Adrenal gland (tissue), 12 donors: ENCODE data around the gene PPP2R5D. TPM values are rescaled to one million over a fixed set of nuclear protein-coding genes. Genes with fewer than 3 reads are reported as not detected.

Source experiments
- DNase-seq, 7 donors: peaks; one replicate each; pipeline ENCODE4 v3.0.0-alpha.2; 2019 to 2020
- H3K27ac ChIP-seq, 5 donors: fragments of 200-600 bp; sonication (generic) in 4 of 5; 1 replicate in 3 of 5; 2 replicates in 2 of 5; pipeline versions ENCODE4 v1.5.1 to v1.8.0; 2016 to 2020; ENCODE audit warnings: mild to moderate bottlenecking in 1 of 5
- H3K27me3 ChIP-seq: fragments of 200-600 bp; 2 replicates; pipeline ENCODE4 v1.8.0; 2021
- H3K36me3 ChIP-seq, 2 donors: fragments of 200-600 bp; replicated peaks in 1 of 2; 1 replicate in 1 of 2; 2 replicates in 1 of 2; pipeline versions ENCODE4 v1.5.1 to v1.8.0; 2018 to 2022
- H3K4me1 ChIP-seq, 2 donors: fragments of 200-600 bp; replicated peaks in 1 of 2; 1 replicate in 1 of 2; 2 replicates in 1 of 2; pipeline versions ENCODE4 v1.5.1 to v1.8.0; 2018 to 2021
- H3K4me3 ChIP-seq, 4 donors: fragments of 200-600 bp; sonication (generic) in 3 of 4; one replicate each; pipeline ENCODE4 v1.5.1; 2016 to 2018
- H3K9me3 ChIP-seq, 3 donors: fragments of 200-600 bp; sonication (generic) in 1 of 3; replicated peaks in 1 of 3; 1 replicate in 2 of 3; 2 replicates in 1 of 3; pipeline versions ENCODE4 v1.5.1 to v1.8.0; 2016 to 2021
- POLR2A ChIP-seq, 2 donors: fragments of 450-650 bp; IDR thresholded peaks; one replicate each; pipeline ENCODE4 v1.6.1; 2017; ENCODE audit warnings: antibody characterized with exemption in 2 of 2, mild to moderate bottlenecking in 2 of 2, moderate library complexity in 1 of 2
- WGBS, 4 donors: extraction: QIAGEN DNeasy Blood & Tissue Kit in 2 of 4; methylation state at CpG; one replicate each; pipeline versions ENCODE4 v1.1.5 to v1.1.7; 2013 to 2017; 5-methylcytosine and 5-hydroxymethylcytosine counted together
- intact Hi-C, 2 donors: fragments of 100-400 bp; cut with DNase I; formaldehyde crosslinking; loops; one replicate each; pipeline versions ENCODE4 v1.14.1 to v1.15.0; 2022 to 2023
- polyA plus RNA-seq, 3 donors: library from polyadenylated mRNA; stranded (reverse); fragments of 200-250 nt in 2 of 3; fragments of 350-450 nt in 1 of 3; fragmentation: Illumina TruSeq in 1 of 3; extraction: RNeasy Lipid Tissue Mini Kit (QIAGEN cat#74804) in 1 of 3; gene quantifications; one replicate each; pipeline ENCODE4 v1.2.3, GENCODE V29; 2013 to 2014
- total RNA-seq, 9 donors: library from RNA; depleted of rRNA in 4 of 9; stranded (reverse); fragments of >200 nt in 4 of 9; fragments of 120-200 nt in 1 of 9; fragmentation: NEBNext Ultra II Directional in 1 of 9; extraction: Animal tissue kit (Norgen Biotek cat#: 25700) in 1 of 9; gene quantifications; one replicate each; pipeline versions ENCODE4 v1.1.0 to v1.2.4, GENCODE V29; 2013 to 2023
- TF ChIP-seq, protein P1 (sequence below), 6 experiments: fragments of 450-650 bp in 4 of 6; fragments of 200-600 bp in 2 of 6; sonication (generic) in 1 of 6; IDR thresholded peaks; 1 replicate in 5 of 6; 2 replicates in 1 of 6; pipeline versions ENCODE4 v1.5.1 to v1.8.0; 2016 to 2021; ENCODE audit warnings: antibody characterized with exemption in 6 of 6, mild to moderate bottlenecking in 2 of 6, moderate library complexity in 1 of 6
- donor health status: healthy with polysubstance abuse.
- donor health status: Bipolar disorder and iron deficiency.
- donor health status: DM: yes; HTN: yes; CAD: no.
- donor health status: DM: no; HTN: no; CAD: no.
- donor health status: DM: no; HTN: no; CAD: no.
- donor health status: DM: yes; HTN: yes; CAD: no.

The PPP2R5D gene
- total and polyA plus RNA-seq, 12 donors, result 24.2 to 97.8 (median 33.7) TPM

DNA sequence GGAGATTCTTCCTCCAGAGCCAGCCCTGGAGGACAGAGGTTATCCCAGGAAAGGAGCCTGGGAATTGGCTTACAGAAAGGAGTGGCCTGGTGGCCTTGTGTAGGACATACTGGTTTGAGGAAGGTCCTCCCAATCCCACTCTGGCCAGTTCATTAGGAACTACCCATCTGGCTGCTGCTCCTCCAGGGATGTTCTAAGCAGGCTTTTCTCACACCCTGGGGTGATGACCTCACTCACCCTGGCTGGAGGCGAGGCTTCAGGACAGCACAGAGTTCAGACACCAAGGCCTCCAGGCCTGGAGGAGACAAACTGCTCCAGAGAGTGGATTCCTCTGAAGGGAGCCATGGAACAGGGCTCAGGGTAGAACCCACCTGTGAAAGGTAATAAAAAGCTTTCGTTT is 14.9 kb upstream of the PPP2R5D start:
- no peak for DNase-seq
- Histone ChIP-seq H3K4me1 (peaks cover 3 to 8% of the 10 kb centered on the region in 2 donors), H3K27me3 (no peaks in the 10 kb centered on the region), H3K36me3 (peaks cover 0 to 51% of the 10 kb centered on the region in 2 donors), H3K4me3 (no peak overlapping the region), H3K9me3 (no peaks in the 10 kb centered on the region), H3K27ac (no peak overlapping the region)
- 77 to 96% (median 84%) methylated on average over 2 of the region's 2 CpGs for WGBS, 4 donors
- TF ChIP-seq, protein P1, sequence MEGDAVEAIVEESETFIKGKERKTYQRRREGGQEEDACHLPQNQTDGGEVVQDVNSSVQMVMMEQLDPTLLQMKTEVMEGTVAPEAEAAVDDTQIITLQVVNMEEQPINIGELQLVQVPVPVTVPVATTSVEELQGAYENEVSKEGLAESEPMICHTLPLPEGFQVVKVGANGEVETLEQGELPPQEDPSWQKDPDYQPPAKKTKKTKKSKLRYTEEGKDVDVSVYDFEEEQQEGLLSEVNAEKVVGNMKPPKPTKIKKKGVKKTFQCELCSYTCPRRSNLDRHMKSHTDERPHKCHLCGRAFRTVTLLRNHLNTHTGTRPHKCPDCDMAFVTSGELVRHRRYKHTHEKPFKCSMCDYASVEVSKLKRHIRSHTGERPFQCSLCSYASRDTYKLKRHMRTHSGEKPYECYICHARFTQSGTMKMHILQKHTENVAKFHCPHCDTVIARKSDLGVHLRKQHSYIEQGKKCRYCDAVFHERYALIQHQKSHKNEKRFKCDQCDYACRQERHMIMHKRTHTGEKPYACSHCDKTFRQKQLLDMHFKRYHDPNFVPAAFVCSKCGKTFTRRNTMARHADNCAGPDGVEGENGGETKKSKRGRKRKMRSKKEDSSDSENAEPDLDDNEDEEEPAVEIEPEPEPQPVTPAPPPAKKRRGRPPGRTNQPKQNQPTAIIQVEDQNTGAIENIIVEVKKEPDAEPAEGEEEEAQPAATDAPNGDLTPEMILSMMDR (IDR thresholded peaks at IDR 0.05), result no peak
- TF ChIP-seq POLR2A (IDR thresholded peaks at IDR 0.05), result no peak
- intact Hi-C loops, result no loop called here

GRCh38 chr6:42969934-42970333 is 14.4 kb upstream of the PPP2R5D start:
- Histone ChIP-seq H3K4me3 (no peak overlapping the region), H3K27me3 (no peaks in the 10 kb centered on the region), H3K4me1 (peaks cover 3 to 8% of the 10 kb centered on the region in 2 donors), H3K27ac (no peak overlapping the region), H3K36me3 (peaks cover 0 to 46% of the 10 kb centered on the region in 2 donors), H3K9me3 (no peaks in the 10 kb centered on the region)
- 89 to 100% (median 95%) methylated on average over 4 of the region's 4 CpGs for WGBS, 4 donors
- DNase-seq, result no peak
- intact Hi-C loops, result no loop called here
- TF ChIP-seq, protein P1 (IDR thresholded peaks at IDR 0.05), result no peak
- no peak for TF ChIP-seq POLR2A (IDR thresholded peaks at IDR 0.05)

GRCh38 chr6:42970871-42971612 is 13.3 kb upstream of the PPP2R5D start:
- Histone ChIP-seq H3K27me3 (no peaks in the 10 kb centered on the region), H3K9me3 (no peaks in the 10 kb centered on the region), H3K4me3 (no peak overlapping the region), H3K27ac (peak overlapping the region in 2 of 5 donors; percentile 1 to 25), H3K4me1 (peaks cover 3 to 8% of the 10 kb centered on the region in 2 donors), H3K36me3 (peaks cover 0 to 35% of the 10 kb centered on the region in 2 donors)
- intact Hi-C loops, result no loop called here
- TF ChIP-seq, protein P1 (IDR thresholded peaks at IDR 0.05), result no peak
- TF ChIP-seq POLR2A (IDR thresholded peaks at IDR 0.05), result no peak
- peak in 1 of 7 donors; percentile 14 for DNase-seq
- 61 to 77% (median 75%) methylated on average over 4 of the region's 4 CpGs for WGBS, 4 donors

- DNase-seq, result peak; percentile 31 to 72 (median 61)
- no peaks in the 10 kb centered on the region for H3K9me3 ChIP-seq
- peaks cover 0 to 29% of the 10 kb centered on the region in 2 donors for H3K36me3 ChIP-seq
- TF ChIP-seq POLR2A (IDR thresholded peaks at IDR 0.05), result no peak
- TF ChIP-seq, protein P1 (IDR thresholded peaks at IDR 0.05), result no peak
- H3K4me3 ChIP-seq, result no peak overlapping the region
- intact Hi-C loops, result no loop called here
- H3K27me3 ChIP-seq, result no peaks in the 10 kb centered on the region
- peak overlapping the region in 2 of 5 donors; percentile 1 to 25 for H3K27ac ChIP-seq
- 50 to 58% (median 52%) methylated on average over 3 of the region's 3 CpGs for WGBS, 4 donors
- H3K4me1 ChIP-seq, result peaks cover 3 to 13% of the 10 kb centered on the region in 2 donors
These were observed 12.5 kb upstream of the PPP2R5D start for GRCh38 chr6:42971746-42972327.
